Measurements from ENCODE around the gene ANGPTL8. TPM values are rescaled to one million over a fixed set of nuclear protein-coding genes. Genes with fewer than 3 reads are reported as not detected.
A peak's percentile ranks its signal among the peaks of the same experiment; 100 is the strongest.

ANGPTL8 gene
- total and polyA plus RNA-seq, 2 of the 13 experiments (the other 11 are each of a cell fraction or from before 2014, with no cell fraction given) = 27.3 to 243 TPM

- TF ChIP-seq ZNF512B (CRISPR knock-in tag; IDR thresholded peaks at IDR 0.05; ENCODE audit: borderline replicate concordance) (no peak), HDAC2 (CRISPR knock-in tag; IDR thresholded peaks at IDR 0.05) (peak; percentile 34; the same call in 1 of the 2 replicates), ZNF678 (CRISPR knock-in tag; IDR thresholded peaks at IDR 0.05) (no peak), MAZ (IDR thresholded peaks at IDR 0.05; ENCODE audit: borderline replicate concordance, low read depth, low read length) (no peak), MAZ (CRISPR knock-in tag; IDR thresholded peaks at IDR 0.05; ENCODE audit: low read depth) (no peak), RXRA (CRISPR knock-in tag; IDR thresholded peaks at IDR 0.05) (0 out of 2 replicates have a peak, but pooled peaks have one; percentile 40), PHB2 (IDR thresholded peaks at IDR 0.05; ENCODE audit: partially characterized antibody) (no peak), MBNL3 (CRISPR knock-in tag; conservative IDR thresholded peaks at IDR 0.05) (no peak), CEBPG (CRISPR knock-in tag; IDR thresholded peaks at IDR 0.05) (no peak), ZBTB33 (CRISPR knock-in tag; IDR thresholded peaks at IDR 0.05) (no peak), SKIL (CRISPR knock-in tag; IDR thresholded peaks at IDR 0.05; ENCODE audit: borderline replicate concordance) (peak; percentile 40; the same call in 1 of the 2 replicates), ADNP (CRISPR knock-in tag; IDR thresholded peaks at IDR 0.05) (peak; percentile 76; the same call in 1 of the 2 replicates), TFDP2 (CRISPR knock-in tag; IDR thresholded peaks at IDR 0.05) (no peak), FOSL1 (CRISPR knock-in tag; IDR thresholded peaks at IDR 0.05; ENCODE audit: borderline replicate concordance) (no peak), ZBTB8A (CRISPR knock-in tag; IDR thresholded peaks at IDR 0.05; ENCODE audit: borderline replicate concordance, low read depth) (no peak), CBX1 (IDR thresholded peaks at IDR 0.05; ENCODE audit: low read depth) (no peak), ZNF616 (CRISPR knock-in tag; IDR thresholded peaks at IDR 0.05; ENCODE audit: low read depth) (no peak), NCOA2 (CRISPR knock-in tag; IDR thresholded peaks at IDR 0.05) (0 out of 2 replicates have a peak, but pooled peaks have one; percentile 10), ZNF350 (CRISPR knock-in tag; IDR thresholded peaks at IDR 0.05; ENCODE audit: borderline replicate concordance, low read depth) (no peak), ZNF800 (CRISPR knock-in tag; IDR thresholded peaks at IDR 0.05) (no peak), SAP130 (CRISPR knock-in tag; IDR thresholded peaks at IDR 0.05; ENCODE audit: low read depth) (peak; percentile 67), CBFB (CRISPR knock-in tag; IDR thresholded peaks at IDR 0.05) (no peak)
Measured at GRCh38 chr19:11268783-11269267, 29.4 kb downstream of the ANGPTL8 start (continued).

Measured in HepG2 (cell line).